Lower leg skin (tissue), 3 donors: ENCODE measurements around the gene ODAD2.
"Not testable (repeated sequence)": the region's sequence is repeated elsewhere in the genome, so short reads cannot be mapped to it uniquely, and the experiment has no call there.

Experiments used
- POLR2A ChIP-seq, 2 donors: fragments of 450-650 bp; IDR thresholded peaks; one replicate each; pipeline ENCODE4 v1.6.1; 2016 to 2017; ENCODE audit warnings: antibody characterized with exemption in 2 of 2, mild to moderate bottlenecking in 1 of 2, moderate library complexity in 1 of 2
- TF ChIP-seq, protein P1 (sequence below), 3 donors: fragments of 450-650 bp; IDR thresholded peaks; one replicate each; pipeline ENCODE4 v1.5.1; 2016; ENCODE audit warnings: antibody characterized with exemption in 3 of 3, mild to moderate bottlenecking in 3 of 3, moderate library complexity in 2 of 3

DNA sequence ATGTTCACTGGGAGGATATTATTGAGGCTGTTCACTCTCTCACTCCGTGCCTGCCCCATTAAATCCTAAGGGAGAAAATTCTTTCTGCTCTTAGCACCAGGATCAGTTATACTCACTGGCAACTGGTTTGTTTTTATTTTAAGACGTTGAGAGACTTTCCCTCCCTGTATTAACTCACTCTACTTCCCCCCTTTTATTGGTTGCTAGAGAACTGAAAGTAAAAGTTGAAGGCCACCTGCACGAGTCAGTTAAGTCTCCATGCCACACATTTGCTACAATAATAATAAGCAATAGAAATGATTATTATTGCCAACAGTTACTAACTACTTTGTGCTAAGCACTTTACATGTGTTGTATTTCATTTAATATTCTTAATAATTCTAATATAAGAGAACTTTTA, 40.5 kb downstream of the ODAD2 start:
- TF ChIP-seq, protein P1, sequence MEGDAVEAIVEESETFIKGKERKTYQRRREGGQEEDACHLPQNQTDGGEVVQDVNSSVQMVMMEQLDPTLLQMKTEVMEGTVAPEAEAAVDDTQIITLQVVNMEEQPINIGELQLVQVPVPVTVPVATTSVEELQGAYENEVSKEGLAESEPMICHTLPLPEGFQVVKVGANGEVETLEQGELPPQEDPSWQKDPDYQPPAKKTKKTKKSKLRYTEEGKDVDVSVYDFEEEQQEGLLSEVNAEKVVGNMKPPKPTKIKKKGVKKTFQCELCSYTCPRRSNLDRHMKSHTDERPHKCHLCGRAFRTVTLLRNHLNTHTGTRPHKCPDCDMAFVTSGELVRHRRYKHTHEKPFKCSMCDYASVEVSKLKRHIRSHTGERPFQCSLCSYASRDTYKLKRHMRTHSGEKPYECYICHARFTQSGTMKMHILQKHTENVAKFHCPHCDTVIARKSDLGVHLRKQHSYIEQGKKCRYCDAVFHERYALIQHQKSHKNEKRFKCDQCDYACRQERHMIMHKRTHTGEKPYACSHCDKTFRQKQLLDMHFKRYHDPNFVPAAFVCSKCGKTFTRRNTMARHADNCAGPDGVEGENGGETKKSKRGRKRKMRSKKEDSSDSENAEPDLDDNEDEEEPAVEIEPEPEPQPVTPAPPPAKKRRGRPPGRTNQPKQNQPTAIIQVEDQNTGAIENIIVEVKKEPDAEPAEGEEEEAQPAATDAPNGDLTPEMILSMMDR (IDR thresholded peaks at IDR 0.05) = not testable (repeated sequence)
- TF ChIP-seq POLR2A (IDR thresholded peaks at IDR 0.05) = not testable (repeated sequence)
